Hepatic stellate cell (primary cell): ENCODE measurements around the gene ACY1.

ENCODE experiments used
- DNase-seq: peaks from one replicate; pipeline ENCODE4 v3.0.0; 2011; ENCODE audit warnings: low spot score

ACY1 gene

GRCh38 chr3:51963951-51964451 lies 19.3 kb upstream of the ACY1 start:
- no peak for DNase-seq

GRCh38 chr3:51964521-51964920 lies 18.8 kb upstream of the ACY1 start:
- DNase-seq, result no peak

- DNase-seq, result no peak
These were observed 17.3 kb upstream of the ACY1 start for GRCh38 chr3:51966016-51966415.

- DNase-seq, result no peak
These were observed 16.8 kb upstream of the ACY1 start for GRCh38 chr3:51966486-51966885.

- no peak for DNase-seq
These were observed 16.4 kb upstream of the ACY1 start for GRCh38 chr3:51966922-51967383.

- peak; percentile 72 for DNase-seq
These were observed 15.8 kb upstream of the ACY1 start, which contains the start of gene PCBP4 for GRCh38 chr3:51967384-51968169. Gene PCBP4 (minus strand): TSS chr3:51967454. CDS start chr3:51961240, 6,214 bp downstream.

- no peak for DNase-seq
These were observed 15.1 kb upstream of the ACY1 start for GRCh38 chr3:51968170-51968775.

- DNase-seq, result no peak
These were observed 14.3 kb upstream of the ACY1 start for GRCh38 chr3:51968883-51969678.

- DNase-seq, result no peak
These were observed 13.5 kb upstream of the ACY1 start for GRCh38 chr3:51969841-51970240.

- no peak for DNase-seq
These were observed 12.6 kb upstream of the ACY1 start for GRCh38 chr3:51970606-51971300.

- DNase-seq, result no peak
These were observed 12.0 kb upstream of the ACY1 start for GRCh38 chr3:51971350-51971749.

- no peak for DNase-seq
These were observed 8.9 kb upstream of the ACY1 start for GRCh38 chr3:51974277-51974962.

GRCh38 chr3:51974963-51975851 lies 8.1 kb upstream of the ACY1 start, which contains the start of gene ABHD14A:
Gene ABHD14A (plus strand): TSS chr3:51975064. CDS start chr3:51975136, 72 bp downstream.
- peak; percentile 90 for DNase-seq

GRCh38 chr3:51975852-51976549 lies 7.3 kb upstream of the ACY1 start:
- DNase-seq, result peak; percentile 74

- DNase-seq, result no peak
These were observed 5.7 kb upstream of the ACY1 start for GRCh38 chr3:51977446-51978142.

- no peak for DNase-seq
These were observed 5.2 kb upstream of the ACY1 start for GRCh38 chr3:51978143-51978502.

- no peak for DNase-seq
These were observed 3.1 kb upstream of the ACY1 start for GRCh38 chr3:51980253-51980652.

GRCh38 chr3:51982352-51982837 lies 940 bp upstream of the ACY1 start:
- DNase-seq, result peak; percentile 55
